ENCODE results near the gene SPINK9.
A peak's percentile ranks its signal among the peaks of the same experiment; 100 is the strongest.

The SPINK9 gene

GRCh38 chr5:148335259-148335658 lies at the start of gene SPINK9:
TSS of gene SPINK9 (plus strand) at chr5:148335559. CDS start at chr5:148335614, 55 bp downstream.
- no peak for DNase-seq

GRCh38 chr5:148290271-148291195 lies 44.8 kb upstream of the SPINK9 start:
- DNase-seq, result peak; percentile 46

GRCh38 chr5:148297731-148298130 lies 37.6 kb upstream of the SPINK9 start:
- no peak for DNase-seq

- no peak for DNase-seq
These were observed 28.9 kb upstream of the SPINK9 start for GRCh38 chr5:148306446-148306845.

GRCh38 chr5:148309019-148309418 lies 26.3 kb upstream of the SPINK9 start:
- no peak for DNase-seq

GRCh38 chr5:148309746-148310145 lies 25.6 kb upstream of the SPINK9 start:
- no peak for DNase-seq

- no peak for DNase-seq
These were observed 23.9 kb upstream of the SPINK9 start for GRCh38 chr5:148311484-148311883.

GRCh38 chr5:148312153-148312552 lies 23.2 kb upstream of the SPINK9 start, which contains the start of gene SPINK7:
TSS of gene SPINK7 (plus strand) at chr5:148312423. CDS start at chr5:148312484, 61 bp downstream.
- no peak for DNase-seq

GRCh38 chr5:148314187-148314586 lies 21.2 kb upstream of the SPINK9 start:
- no peak for DNase-seq

- DNase-seq, result no peak
These were observed 20.6 kb upstream of the SPINK9 start for GRCh38 chr5:148314731-148315130.

GRCh38 chr5:148320011-148320963 lies 15.1 kb upstream of the SPINK9 start:
- DNase-seq, result peak; percentile 13

GRCh38 chr5:148333262-148333849 lies 2.0 kb upstream of the SPINK9 start:
- no peak for DNase-seq

GRCh38 chr5:148336704-148337435 lies 1.5 kb downstream of the SPINK9 start:
- no peak for DNase-seq

- DNase-seq, result no peak
These were observed 7.1 kb downstream of the SPINK9 start for GRCh38 chr5:148342371-148343045.

GRCh38 chr5:148343046-148343407 lies 7.7 kb downstream of the SPINK9 start:
- no peak for DNase-seq

- DNase-seq, result no peak
These were observed 8.5 kb downstream of the SPINK9 start for GRCh38 chr5:148343603-148344487.

- no peak for DNase-seq
These were observed 12.3 kb downstream of the SPINK9 start for GRCh38 chr5:148347706-148348105.

GRCh38 chr5:148352696-148353095 lies 17.3 kb downstream of the SPINK9 start:
- no peak for DNase-seq

GRCh38 chr5:148353634-148354033 lies 18.3 kb downstream of the SPINK9 start:
- DNase-seq, result no peak

- no peak for DNase-seq
These were observed 29.0 kb downstream of the SPINK9 start for GRCh38 chr5:148364343-148364742.

- DNase-seq, result no peak
These were observed 32.9 kb downstream of the SPINK9 start for GRCh38 chr5:148368299-148368698.

All from NCI-H146 (cell line).